Pancreas (tissue), 10 donors: ENCODE results near the gene CHD1. TPM values are rescaled to one million over a fixed set of nuclear protein-coding genes. Genes with fewer than 3 reads are reported as not detected.

Experiments
- ATAC-seq, 4 donors: fragments of 200-7000 bp; cut with Tn5 transposase; one replicate each; pipeline versions ENCODE4 v1.8.0 to v1.9.1; 2020; ENCODE audit warnings: mild to moderate bottlenecking in 4 of 4, moderate library complexity in 4 of 4
- DNase-seq, 6 donors: peaks; one replicate each; pipeline ENCODE4 v3.0.0-alpha.2; 2020
- FAIRE-seq: peaks from 2 replicates; lab custom pipeline; 2012; peaks lifted over from hg19 to GRCh38; lab: Jason Lieb, UNC
- H3K27ac ChIP-seq, 4 donors: fragments of 200-600 bp; sonication (generic); 1 replicate in 3 of 4; 2 replicates in 1 of 4; pipeline versions ENCODE4 v1.5.0 to v1.8.0; 2020
- H3K27me3 ChIP-seq, 4 donors: fragments of 200-600 bp; one replicate each; pipeline ENCODE4 v1.8.0; 2021
- H3K36me3 ChIP-seq, 3 donors: fragments of 200-600 bp; sonication (generic) in 1 of 3; one replicate each; pipeline versions ENCODE4 v1.5.0 to v1.8.0; 2020 to 2021
- H3K4me1 ChIP-seq, 3 donors: fragments of 200-600 bp; one replicate each; pipeline ENCODE4 v1.8.0; 2021
- H3K4me3 ChIP-seq, 4 donors: fragments of 200-600 bp; sonication (generic) in 2 of 4; one replicate each; pipeline versions ENCODE4 v1.5.0 to v1.8.0; 2020 to 2021
- H3K9me3 ChIP-seq, 4 donors: fragments of 200-600 bp; one replicate each; pipeline ENCODE4 v1.8.0; 2021
- CTCF ChIP-seq, 4 donors: fragments of 200-600 bp; sonication (generic) in 3 of 4; IDR thresholded peaks; one replicate each; pipeline versions ENCODE4 v1.5.0 to v1.8.0; 2021; ENCODE audit warnings: antibody characterized with exemption in 4 of 4
- WGBS, 2 donors: extraction: QIAGEN DNeasy Blood & Tissue Kit; methylation state at CpG; one replicate each; pipeline ENCODE4 v1.1.7; 2013; 5-methylcytosine and 5-hydroxymethylcytosine counted together
- intact Hi-C, 3 donors: fragments of 100-400 bp; cut with DNase I; formaldehyde crosslinking; loops; one replicate each; pipeline versions ENCODE4 v1.11.1 to v1.14.2; 2022
- polyA plus RNA-seq, 2 donors: library from polyadenylated mRNA; stranded (reverse); fragments of 200-250 nt; gene quantifications; one replicate each; pipeline ENCODE4 v1.2.3, GENCODE V29; 2013
- total RNA-seq, 6 donors: library from RNA; stranded (reverse); fragmentation: NEBNext Ultra II Directional in 4 of 6; extraction: Animal tissue kit (Norgen Biotek cat#: 25700) in 4 of 6; gene quantifications; one replicate each; pipeline versions ENCODE4 v1.2.1 to v1.2.4, GENCODE V29; 2021 to 2023
- donor health status: healthy with polysubstance abuse.
- donor health status: DM: no; HTN: no; CAD: no; lungs with moderate emphysema.
- donor health status: DM: no; HTN: no; CAD: no.
- donor health status: control.
- donor health status: control.
- donor health status: Bipolar disorder and iron deficiency.
- donor health status: DM: yes; HTN: yes; CAD: no.
- donor health status: DM: no; HTN: no; CAD: no.
- donor health status: DM: no; HTN: no; CAD: no.
- donor health status: DM: yes; HTN: yes; CAD: no.

Gene CHD1
- total and polyA plus RNA-seq, 8 donors = 10.1 to 20.7 (median 12.4) TPM

GRCh38 chr5:98936948-98937715, 8.3 kb upstream of the CHD1 start:
- FAIRE-seq (no peak), ATAC-seq (no peak), DNase-seq (no peak)
- no peak overlapping the region for H3K27ac ChIP-seq
- no peaks in the 10 kb centered on the region for H3K27me3 ChIP-seq
- H3K36me3 ChIP-seq = no peaks in the 10 kb centered on the region
- 76 to 79% methylated on average over 3 of the region's 3 CpGs for WGBS, 2 donors
- H3K4me1 ChIP-seq = peaks cover 0 to 4% (median 4%) of the 10 kb centered on the region in 3 donors
- intact Hi-C loops = loop anchor here in 1 of 3 donors (10.0 kb wide), 1 partner anchor 88 kb away; no protein-coding TSS in a partner anchor
- no peaks in the 10 kb centered on the region for H3K9me3 ChIP-seq
- H3K4me3 ChIP-seq = no peak overlapping the region
- no peak for TF ChIP-seq CTCF (IDR thresholded peaks at IDR 0.05)

GRCh38 chr5:98935206-98935605, 6.4 kb upstream of the CHD1 start:
- DNase-seq (no peak), ATAC-seq (no peak), FAIRE-seq (no peak)
- no peaks in the 10 kb centered on the region for H3K27me3 ChIP-seq
- no peaks in the 10 kb centered on the region for H3K9me3 ChIP-seq
- no peak overlapping the region for H3K4me3 ChIP-seq
- no peak overlapping the region for H3K27ac ChIP-seq
- intact Hi-C loops = loop anchor here in 1 of 3 donors (10.0 kb wide), 1 partner anchor 90 kb away; no protein-coding TSS in a partner anchor
- H3K4me1 ChIP-seq = peaks cover 4 to 14% (median 8%) of the 10 kb centered on the region in 3 donors
- 74 to 75% methylated on average over 3 of the region's 3 CpGs for WGBS, 2 donors
- no peaks in the 10 kb centered on the region for H3K36me3 ChIP-seq
- no peak for TF ChIP-seq CTCF (IDR thresholded peaks at IDR 0.05)

GRCh38 chr5:98934546-98934945, 5.7 kb upstream of the CHD1 start:
- Histone ChIP-seq H3K27ac (no peak overlapping the region), H3K4me1 (peaks cover 4 to 14% (median 10%) of the 10 kb centered on the region in 3 donors), H3K4me3 (no peak overlapping the region), H3K27me3 (no peaks in the 10 kb centered on the region), H3K9me3 (no peaks in the 10 kb centered on the region), H3K36me3 (no peaks in the 10 kb centered on the region)
- DNase-seq = no peak
- ATAC-seq = no peak
- no peak for TF ChIP-seq CTCF (IDR thresholded peaks at IDR 0.05)
- WGBS, 2 donors = 97 to 98% methylated on average over 1 of the region's 1 CpG
- no peak for FAIRE-seq
- intact Hi-C loops = loop anchor here in 1 of 3 donors (10.0 kb wide), 1 partner anchor 90 kb away; no protein-coding TSS in a partner anchor

- 88 to 94% methylated on average over 5 of the region's 5 CpGs for WGBS, 2 donors
- H3K4me1 ChIP-seq = peaks cover 0 to 13% (median 10%) of the 10 kb centered on the region in 3 donors
- peak overlapping the region in 2 of 4 donors; percentile 1 to 25 for H3K27ac ChIP-seq
Observed at GRCh38 chr5:98933445-98934072, 4.8 kb upstream of the CHD1 start.

More at GRCh38 chr5:98933445-98934072, 4.8 kb upstream of the CHD1 start:
- ATAC-seq (no peak), FAIRE-seq (no peak), DNase-seq (no peak)
- TF ChIP-seq CTCF (IDR thresholded peaks at IDR 0.05) = no peak
- no peaks in the 10 kb centered on the region for H3K36me3 ChIP-seq
- H3K4me3 ChIP-seq = no peak overlapping the region
- H3K27me3 ChIP-seq = no peaks in the 10 kb centered on the region
- intact Hi-C loops = loop anchor here in 1 of 3 donors (10.0 kb wide), 1 partner anchor 91 kb away; no protein-coding TSS in a partner anchor
- no peaks in the 10 kb centered on the region for H3K9me3 ChIP-seq
